ENCODE measurements around the gene DGKH. TPM values are rescaled to one million over a fixed set of nuclear protein-coding genes. Genes with fewer than 3 reads are reported as not detected.

DGKH gene
- total and polyA plus RNA-seq, 9 of the 15 experiments (the other 6 are each of a cell fraction or from before 2014, with no cell fraction given), result 0.38 to 4.4 (median 3.1) TPM

DNA sequence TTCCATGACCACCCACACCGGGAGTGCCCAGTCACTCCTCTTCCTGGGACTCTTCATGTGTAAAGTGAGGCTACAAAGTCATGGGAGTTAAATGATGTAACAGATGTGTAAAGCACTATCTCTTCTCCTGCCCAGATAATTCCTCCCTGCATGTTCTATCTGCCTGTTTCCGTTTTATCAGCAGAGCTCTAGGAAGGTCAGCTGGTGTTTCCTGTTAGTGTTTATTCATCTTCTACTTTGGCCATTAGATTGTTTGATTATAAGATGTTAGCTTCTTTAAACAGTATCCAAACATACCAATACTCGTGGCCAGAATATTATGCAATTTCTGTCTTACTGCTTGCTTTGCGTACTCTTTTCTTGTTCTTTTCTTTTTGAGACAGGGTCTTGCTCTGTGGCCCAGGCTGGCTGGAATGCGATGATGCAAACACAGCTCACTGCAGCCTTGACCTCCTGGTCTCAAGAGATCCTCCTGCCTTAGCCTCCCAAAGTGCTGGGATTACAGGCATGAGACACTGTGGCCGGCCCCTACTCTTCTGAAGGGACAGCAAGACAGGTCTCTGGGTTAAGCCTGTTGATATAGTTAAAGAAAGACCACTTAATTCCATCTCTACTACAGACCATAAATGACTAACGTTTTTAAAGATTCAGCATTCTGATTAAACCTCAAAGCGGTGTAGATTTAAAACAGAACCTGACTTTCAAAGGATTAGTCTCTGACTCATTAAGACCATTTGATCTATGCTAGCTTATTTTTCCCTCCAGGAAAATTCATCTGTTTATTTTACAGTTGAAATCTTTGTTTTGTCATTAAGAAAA is 126.1 kb downstream of the DGKH start:
- H3K4me3 ChIP-seq, result no peak overlapping the region
- POLR2A ChIA-PET, result interaction anchor here (0.9 kb wide), 1 partner anchor 12 kb away, joined by 3 read pairs; no protein-coding TSS in a partner anchor
- H3K27me3 ChIP-seq (ENCODE audit: control insufficient read depth in 2 of 2, insufficient read depth in 2 of 2, low read length in 2 of 2), result no peaks in the 10 kb centered on the region
- ATAC-seq (peak; percentile 94), DNase-seq (ENCODE audit: extremely low read depth in 1 of 4, low spot score in 3 of 4) (peak; percentile 6 to 50 (median 14)), FAIRE-seq (peak; percentile 75)
- peak overlapping the region; percentile 81 for H2AFZ ChIP-seq (ENCODE audit: low read depth, low read length)
- H3K9me3 ChIP-seq (replicated peaks; ENCODE audit: control insufficient read depth, insufficient read depth, low read depth, low read length), result no peaks in the 10 kb centered on the region
- H3K36me3 ChIP-seq (ENCODE audit: control insufficient read depth, insufficient read depth, low read length), result peaks cover 2% of the 10 kb centered on the region; the same call in 1 of the 3 replicates
- peaks cover 0 to 10% of the 10 kb centered on the region in 2 experiments; a peak in 2 of 5 replicates for H3K4me1 ChIP-seq (replicated peaks in 1 of 2; ENCODE audit: control insufficient read depth in 2 of 2, insufficient read depth in 2 of 2, low read length in 2 of 2)
- H4K20me1 ChIP-seq (replicated peaks; ENCODE audit: control insufficient read depth, insufficient read depth, low read length), result no peaks in the 10 kb centered on the region
- H3K27ac ChIP-seq (ENCODE audit: extremely low read depth, low read depth, low read length), result peak overlapping the region; percentile 75
- in situ Hi-C loops (cut with MboI), result no loop called here
- WGBS (ENCODE audit: insufficient coverage, low coverage, missing lambda C conversion rate), result 24% methylated on average over 8 of the region's 8 CpGs
- peak overlapping the region; percentile 50 for H3K4me2 ChIP-seq (ENCODE audit: insufficient read depth, low read length)
- H3K79me2 ChIP-seq (ENCODE audit: control insufficient read depth, insufficient read depth, low read length), result no peaks in the 10 kb centered on the region
- CTCF ChIA-PET (ENCODE audit: low intra/inter-chr PET ratio), result no interaction called here
- no TSS peak for BruUV-seq (replicated peaks)
- intact Hi-C loops (cut with micrococcal nuclease), result loop anchor here (5.0 kb wide), 1 partner anchor 98 kb away; the partner anchor contains the start of gene AKAP11
- H3K9ac ChIP-seq (ENCODE audit: insufficient read depth in 1 of 2, low read depth in 2 of 2, low read length in 2 of 2), result peak overlapping the region in 1 of 2 experiments; percentile 37; a peak in 1 of 4 replicates
- H3K9me1 ChIP-seq (ENCODE audit: control insufficient read depth, insufficient read depth, low read length), result no peaks in the 10 kb centered on the region
- TF ChIP-seq ZNF644 (tag; IDR thresholded peaks at IDR 0.05; ENCODE audit: low read depth) (peak; percentile 88; the same call in 1 of the 2 replicates), ZNF444 (CRISPR knock-in tag; IDR thresholded peaks at IDR 0.05) (no peak), THRAP3 (IDR thresholded peaks at IDR 0.05; ENCODE audit: borderline replicate concordance) (no peak), HDAC1 (IDR thresholded peaks at IDR 0.05) (no peak), ZNF766 (CRISPR knock-in tag; conservative IDR thresholded peaks at IDR 0.05) (peak; percentile 71; the same call in 1 of the 2 replicates), SMARCA4 (IDR thresholded peaks at IDR 0.05) (peak; percentile 82), SOX6 (IDR thresholded peaks at IDR 0.05) (peak; percentile 70), MYNN (IDR thresholded peaks at IDR 0.05) (peak; percentile 74), MYNN (CRISPR knock-in tag; IDR thresholded peaks at IDR 0.05) (no peak), MYC (IDR thresholded peaks at IDR 0.05; ENCODE audit: low read depth, low read length) (peak; percentile 39; the same call in 1 of the 2 replicates), MYC (CRISPR knock-in tag; IDR thresholded peaks at IDR 0.05; ENCODE audit: borderline replicate concordance, low read depth) (no peak), RBM39 (optimal IDR thresholded peaks at IDR 0.05; ENCODE audit: low read depth, low read length) (no peak), SAP30 (IDR thresholded peaks at IDR 0.05; ENCODE audit: borderline replicate concordance, insufficient read depth, low read depth, low read length, poor library complexity, severe bottlenecking) (no peak), ZNF830 (CRISPR knock-in tag; IDR thresholded peaks at IDR 0.05) (no peak), GTF2E2 (tag; IDR thresholded peaks at IDR 0.05) (peak; percentile 66; the same call in 1 of the 2 replicates)
- TF ChIP-seq, protein P1, sequence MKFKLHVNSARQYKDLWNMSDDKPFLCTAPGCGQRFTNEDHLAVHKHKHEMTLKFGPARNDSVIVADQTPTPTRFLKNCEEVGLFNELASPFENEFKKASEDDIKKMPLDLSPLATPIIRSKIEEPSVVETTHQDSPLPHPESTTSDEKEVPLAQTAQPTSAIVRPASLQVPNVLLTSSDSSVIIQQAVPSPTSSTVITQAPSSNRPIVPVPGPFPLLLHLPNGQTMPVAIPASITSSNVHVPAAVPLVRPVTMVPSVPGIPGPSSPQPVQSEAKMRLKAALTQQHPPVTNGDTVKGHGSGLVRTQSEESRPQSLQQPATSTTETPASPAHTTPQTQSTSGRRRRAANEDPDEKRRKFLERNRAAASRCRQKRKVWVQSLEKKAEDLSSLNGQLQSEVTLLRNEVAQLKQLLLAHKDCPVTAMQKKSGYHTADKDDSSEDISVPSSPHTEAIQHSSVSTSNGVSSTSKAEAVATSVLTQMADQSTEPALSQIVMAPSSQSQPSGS (CRISPR knock-in tag; IDR thresholded peaks at IDR 0.05), result no peak
- TF ChIP-seq, protein P2, sequence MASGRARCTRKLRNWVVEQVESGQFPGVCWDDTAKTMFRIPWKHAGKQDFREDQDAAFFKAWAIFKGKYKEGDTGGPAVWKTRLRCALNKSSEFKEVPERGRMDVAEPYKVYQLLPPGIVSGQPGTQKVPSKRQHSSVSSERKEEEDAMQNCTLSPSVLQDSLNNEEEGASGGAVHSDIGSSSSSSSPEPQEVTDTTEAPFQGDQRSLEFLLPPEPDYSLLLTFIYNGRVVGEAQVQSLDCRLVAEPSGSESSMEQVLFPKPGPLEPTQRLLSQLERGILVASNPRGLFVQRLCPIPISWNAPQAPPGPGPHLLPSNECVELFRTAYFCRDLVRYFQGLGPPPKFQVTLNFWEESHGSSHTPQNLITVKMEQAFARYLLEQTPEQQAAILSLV (tag; IDR thresholded peaks at IDR 0.05), result peak; percentile 58; the same call in 1 of the 2 replicates

Measured in K562 (cell line).